Spinal cord (tissue), 10 donors: ENCODE results near the gene ESRRG. TPM values are rescaled to one million over a fixed set of nuclear protein-coding genes. Genes with fewer than 3 reads are reported as not detected.

Experiments
- DNase-seq, 6 donors: peaks; one replicate each; pipeline versions ENCODE4 v3.0.0 to v3.0.0-alpha.2; 2013 to 2015; ENCODE audit warnings: low spot score in 6 of 6, low read depth in 4 of 6
- H3K27ac ChIP-seq: one replicate; pipeline ENCODE4 v1.5.1; 2013; ENCODE audit warnings: low read depth, low read length, control low read depth
- H3K27me3 ChIP-seq: one replicate; pipeline ENCODE4 v1.6.1; 2013; ENCODE audit warnings: low read length; ENCODE audit not compliant: control insufficient read depth, insufficient read depth
- H3K36me3 ChIP-seq: one replicate; pipeline ENCODE4 v1.6.1; 2013; ENCODE audit warnings: low read length; ENCODE audit not compliant: control insufficient read depth, insufficient read depth
- H3K4me1 ChIP-seq: one replicate; pipeline ENCODE4 v1.6.1; 2013; ENCODE audit warnings: low read length; ENCODE audit not compliant: control insufficient read depth, insufficient read depth
- H3K4me3 ChIP-seq: one replicate; pipeline ENCODE4 v1.5.1; 2013; ENCODE audit warnings: low read depth, low read length, control low read depth
- H3K9me3 ChIP-seq: one replicate; pipeline ENCODE4 v1.6.1; 2013; ENCODE audit warnings: low read length; ENCODE audit not compliant: control insufficient read depth, insufficient read depth
- whole genome bisulfite sequencing: methylation state at CpG from one replicate; pipeline ENCODE4 v1.1.5; 2013; ENCODE audit warnings: missing lambda C conversion rate; ENCODE audit not compliant: insufficient coverage; 5-methylcytosine and 5-hydroxymethylcytosine counted together
- polyA plus RNA-seq, 2 donors: library from polyadenylated mRNA; unstranded; fragments of 120-200 nt; gene quantifications; one replicate each; pipeline ENCODE4 v1.2.1, GENCODE V29; 2013; ENCODE audit not compliant: insufficient read length in 2 of 2
- total RNA-seq, 2 donors: library from RNA; depleted of rRNA in 1 of 2; stranded (reverse); fragments of 120-200 nt in 1 of 2; fragments of >200 nt in 1 of 2; gene quantifications; one replicate each; pipeline versions ENCODE4 v1.2.3 to v1.2.4, GENCODE V29; 2013 to 2014
- donor health status: healthy.

The ESRRG gene
- total and polyA plus RNA-seq, 4 donors = 14.1 to 48.4 (median 34.8) TPM

DNA sequence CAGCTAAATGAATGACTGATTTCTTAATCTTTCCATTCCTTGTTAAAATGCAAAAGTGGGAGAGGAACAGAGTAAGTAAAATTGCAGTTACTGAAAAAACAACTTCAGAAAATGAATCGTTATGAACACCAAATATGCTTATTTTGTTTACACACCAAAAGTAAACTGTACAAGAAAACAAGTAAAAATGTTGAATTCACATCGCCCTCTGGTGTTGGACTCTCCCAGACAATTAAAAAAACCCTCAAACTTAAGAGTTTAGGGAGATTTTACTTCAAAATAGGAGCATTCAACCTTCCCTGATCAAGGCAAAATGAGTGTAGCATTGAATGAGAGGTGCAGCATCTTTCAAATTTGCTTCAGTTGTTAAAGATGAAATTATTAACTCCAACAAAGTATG lies 19.4 kb upstream of the ESRRG start:
- Histone ChIP-seq H3K9me3 (no peaks in the 10 kb centered on the region), H3K27ac (no peak overlapping the region), H3K4me3 (no peak overlapping the region), H3K27me3 (no peaks in the 10 kb centered on the region), H3K4me1 (no peaks in the 10 kb centered on the region), H3K36me3 (no peaks in the 10 kb centered on the region)
- WGBS = no CpG with 5 or more reads among the region's 2 CpGs
- DNase-seq = peak in 2 of 6 donors; percentile 42 to 72

- peak in 1 of 6 donors; percentile 15 for DNase-seq
- no CpG with 5 or more reads among the region's 2 CpGs for WGBS
- no peak overlapping the region for H3K27ac ChIP-seq
- no peaks in the 10 kb centered on the region for H3K27me3 ChIP-seq
- H3K4me3 ChIP-seq = no peak overlapping the region
- no peaks in the 10 kb centered on the region for H3K36me3 ChIP-seq
- no peaks in the 10 kb centered on the region for H3K9me3 ChIP-seq
- H3K4me1 ChIP-seq = no peaks in the 10 kb centered on the region
Observed at GRCh38 chr1:216740331-216740730, 17.1 kb upstream of the ESRRG start.

DNA sequence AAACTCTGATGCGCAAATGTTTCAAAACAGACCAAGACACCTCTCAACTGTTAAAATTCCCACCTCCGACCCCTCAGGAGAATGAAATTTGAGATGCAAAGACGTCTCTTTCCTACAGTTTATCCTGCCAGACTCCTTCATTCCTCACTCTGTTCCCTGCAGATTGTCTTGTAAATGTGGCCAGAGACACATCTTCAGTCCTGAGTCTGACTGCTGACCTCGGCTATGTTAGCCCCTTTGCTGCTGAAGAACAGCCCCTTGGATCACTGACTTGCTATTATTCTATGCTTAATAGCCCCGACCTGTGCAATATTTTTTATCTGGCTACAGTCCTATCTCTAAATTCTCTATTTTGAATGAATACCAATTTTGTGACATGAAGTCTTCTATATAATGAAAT lies 16.6 kb upstream of the ESRRG start:
- no peaks in the 10 kb centered on the region for H3K4me1 ChIP-seq
- DNase-seq = no peak
- no peaks in the 10 kb centered on the region for H3K36me3 ChIP-seq
- H3K27ac ChIP-seq = no peak overlapping the region
- no peaks in the 10 kb centered on the region for H3K9me3 ChIP-seq
- H3K27me3 ChIP-seq = no peaks in the 10 kb centered on the region
- 54% methylated on average over 4 of the region's 5 CpGs for WGBS
- no peak overlapping the region for H3K4me3 ChIP-seq

DNA sequence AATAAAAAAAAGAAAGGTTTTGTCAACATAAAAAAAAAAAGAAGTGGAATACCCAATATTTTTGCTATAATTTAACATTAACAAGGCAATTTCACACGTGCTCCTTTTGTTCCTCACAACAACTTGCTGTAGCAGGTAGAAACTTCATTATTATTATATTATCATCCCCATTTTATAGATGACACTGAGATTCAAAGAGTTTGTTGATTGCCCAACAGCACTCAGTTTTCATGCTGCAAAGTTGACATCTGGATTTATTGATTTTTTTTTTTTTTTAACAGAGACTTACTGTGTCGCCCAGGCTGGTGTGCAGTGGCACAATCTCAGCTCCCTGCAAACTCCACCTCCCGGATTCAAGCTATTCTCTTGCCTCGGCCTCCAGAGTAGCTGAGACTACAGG lies 8.9 kb upstream of the ESRRG start:
- Histone ChIP-seq H3K4me1 (no peaks in the 10 kb centered on the region), H3K9me3 (no peaks in the 10 kb centered on the region), H3K4me3 (no peak overlapping the region), H3K27ac (no peak overlapping the region), H3K36me3 (no peaks in the 10 kb centered on the region), H3K27me3 (no peaks in the 10 kb centered on the region)
- WGBS = 100% methylated on average over 3 of the region's 4 CpGs
- DNase-seq = no peak

DNA sequence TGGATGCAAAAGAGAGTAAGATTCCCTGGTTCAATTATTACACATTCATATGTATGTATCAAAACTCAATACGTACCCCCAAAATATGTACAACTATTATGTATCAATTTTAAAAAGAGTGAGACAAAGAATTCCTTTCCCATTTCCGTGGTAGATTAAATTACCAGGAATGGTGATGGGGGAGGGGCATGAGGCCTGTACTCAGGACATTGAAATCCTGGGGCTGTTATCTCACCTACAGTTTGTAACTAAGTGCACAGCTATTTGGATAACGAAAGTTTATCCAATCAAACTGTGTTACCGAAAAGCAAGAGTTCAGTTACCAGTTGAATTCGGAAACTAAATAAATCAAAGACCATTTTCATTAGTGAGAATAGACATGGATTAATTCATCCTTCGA lies 8.3 kb upstream of the ESRRG start:
- Histone ChIP-seq H3K9me3 (no peaks in the 10 kb centered on the region), H3K4me3 (no peak overlapping the region), H3K27ac (no peak overlapping the region), H3K27me3 (no peaks in the 10 kb centered on the region), H3K4me1 (no peaks in the 10 kb centered on the region), H3K36me3 (no peaks in the 10 kb centered on the region)
- 80% methylated on average over 1 of the region's 6 CpGs for WGBS
- DNase-seq = no peak

GRCh38 chr1:216726435-216726834 lies 3.2 kb upstream of the ESRRG start:
- no peaks in the 10 kb centered on the region for H3K36me3 ChIP-seq
- no peak overlapping the region for H3K4me3 ChIP-seq
- no peaks in the 10 kb centered on the region for H3K9me3 ChIP-seq
- H3K4me1 ChIP-seq = peaks cover 5% of the 10 kb centered on the region
- peaks cover 15% of the 10 kb centered on the region for H3K27me3 ChIP-seq
- no peak for DNase-seq
- no peak overlapping the region for H3K27ac ChIP-seq

- WGBS = 0% methylated on average over 2 of the region's 6 CpGs
- Histone ChIP-seq H3K4me1 (peaks cover 5% of the 10 kb centered on the region), H3K27me3 (peaks cover 17% of the 10 kb centered on the region), H3K4me3 (peak overlapping the region; percentile 26), H3K27ac (no peak overlapping the region), H3K36me3 (no peaks in the 10 kb centered on the region), H3K9me3 (no peaks in the 10 kb centered on the region)
- DNase-seq = peak in 1 of 6 donors; percentile 56
Observed at GRCh38 chr1:216722821-216723220, 408 bp downstream of the ESRRG start.

- Histone ChIP-seq H3K27ac (no peak overlapping the region), H3K4me3 (no peak overlapping the region), H3K27me3 (peaks cover 17% of the 10 kb centered on the region), H3K4me1 (peaks cover 5% of the 10 kb centered on the region), H3K36me3 (no peaks in the 10 kb centered on the region), H3K9me3 (no peaks in the 10 kb centered on the region)
- no CpG with 5 or more reads among the region's 2 CpGs for WGBS
- no peak for DNase-seq
Observed at GRCh38 chr1:216721863-216722262, 1.4 kb downstream of the ESRRG start.

DNA sequence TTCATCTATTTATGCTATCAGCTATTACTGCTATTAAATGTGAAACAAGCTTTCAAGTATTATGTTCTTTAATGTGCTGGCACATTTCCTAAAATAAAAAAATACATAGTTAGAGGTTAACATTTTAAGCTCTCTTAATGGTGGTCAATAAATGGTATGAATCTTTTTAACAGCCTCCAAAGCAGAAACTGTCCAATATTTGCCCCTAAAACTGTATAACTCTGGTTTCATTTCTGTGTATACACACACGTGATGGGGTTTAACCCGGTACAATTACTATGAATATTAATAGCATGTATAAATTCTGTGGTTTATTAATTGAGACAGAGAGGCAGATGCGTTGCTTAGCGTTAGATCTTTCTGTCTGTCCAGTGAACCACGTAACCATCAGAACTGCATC lies 2.2 kb downstream of the ESRRG start:
- H3K27ac ChIP-seq = no peak overlapping the region
- no peaks in the 10 kb centered on the region for H3K36me3 ChIP-seq
- H3K4me3 ChIP-seq = no peak overlapping the region
- WGBS = 93% methylated on average over 3 of the region's 5 CpGs
- no peak for DNase-seq
- H3K4me1 ChIP-seq = peaks cover 5% of the 10 kb centered on the region
- peaks cover 17% of the 10 kb centered on the region for H3K27me3 ChIP-seq
- no peaks in the 10 kb centered on the region for H3K9me3 ChIP-seq

DNA sequence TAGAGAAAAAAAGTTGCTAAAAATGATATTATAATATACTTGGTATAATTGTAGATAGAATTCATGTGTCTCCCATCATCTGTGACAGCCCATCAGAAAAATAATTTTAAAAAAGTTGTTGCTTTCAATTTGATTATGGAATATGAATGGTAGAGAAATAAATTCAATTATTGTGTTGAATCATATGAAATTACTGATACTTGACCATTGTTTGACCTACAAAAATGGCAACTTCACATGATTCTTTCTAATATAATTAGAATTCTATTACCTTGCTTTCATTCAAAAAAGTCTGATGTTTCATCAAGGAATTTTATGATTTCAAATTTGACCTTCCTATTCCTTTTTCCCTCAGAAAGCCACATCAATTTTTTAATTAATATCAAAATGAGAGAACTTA lies 11.5 kb downstream of the ESRRG start:
- H3K9me3 ChIP-seq = no peaks in the 10 kb centered on the region
- DNase-seq = no peak
- H3K27me3 ChIP-seq = peaks cover 7% of the 10 kb centered on the region
- H3K4me3 ChIP-seq = no peak overlapping the region
- no peak overlapping the region for H3K27ac ChIP-seq
- H3K4me1 ChIP-seq = peaks cover 4% of the 10 kb centered on the region
- H3K36me3 ChIP-seq = no peaks in the 10 kb centered on the region
